ENCODE data around the gene SNX9. TPM values are rescaled to one million over a fixed set of nuclear protein-coding genes. Genes with fewer than 3 reads are reported as not detected.

Gene SNX9
- total and polyA plus RNA-seq, 2 donors (not counting 1 experiment from before 2014, with no cell fraction given): 56.8 to 117 TPM

DNA sequence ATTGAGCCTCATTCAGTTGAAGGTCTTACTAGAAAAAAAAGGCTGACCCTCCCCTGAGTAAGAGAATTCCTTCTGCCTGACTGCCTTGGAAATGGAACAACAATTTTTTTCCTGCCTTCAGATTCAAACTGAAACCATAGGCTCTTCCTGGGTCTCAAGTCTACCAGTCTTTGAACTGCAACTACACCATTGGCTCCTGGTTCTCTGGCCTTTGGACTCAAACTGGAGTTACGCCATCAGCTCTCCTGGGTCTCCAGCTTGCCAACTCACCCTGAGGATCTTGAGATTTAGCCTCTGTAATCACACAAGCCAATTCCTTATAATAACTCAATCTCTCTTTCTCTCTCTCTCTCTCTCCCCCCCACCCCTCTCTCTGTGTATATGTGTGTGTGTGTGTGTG, 36.0 kb upstream of the SNX9 start:
- H3K36me3 ChIP-seq (ENCODE audit: control insufficient read depth, insufficient read depth, low read length): no peaks in the 10 kb centered on the region
- no peaks in the 10 kb centered on the region for H3K9me3 ChIP-seq (ENCODE audit: control insufficient read depth, insufficient read depth, low read depth, low read length)
- H3K9ac ChIP-seq (ENCODE audit: insufficient read depth, low read length): no peak overlapping the region
- H3K4me2 ChIP-seq (ENCODE audit: extremely low read depth, insufficient read depth, low read length): no peak overlapping the region
- no peaks in the 10 kb centered on the region for H3K79me2 ChIP-seq (ENCODE audit: control insufficient read depth, insufficient read depth, low read length)
- H3K27ac ChIP-seq (ENCODE audit: insufficient read depth, low read length): no peak overlapping the region
- peak in 1 of 2 donors; percentile 11 for DNase-seq (ENCODE audit: low read depth in 2 of 2)
- H2AFZ ChIP-seq (ENCODE audit: low read length): no peak overlapping the region
- H4K20me1 ChIP-seq (ENCODE audit: control insufficient read depth, extremely low read depth, insufficient read depth, low read length): no peaks in the 10 kb centered on the region
- no peaks in the 10 kb centered on the region for H3K27me3 ChIP-seq (ENCODE audit: control insufficient read depth, insufficient read depth, low read length)
- TF ChIP-seq, protein P1, sequence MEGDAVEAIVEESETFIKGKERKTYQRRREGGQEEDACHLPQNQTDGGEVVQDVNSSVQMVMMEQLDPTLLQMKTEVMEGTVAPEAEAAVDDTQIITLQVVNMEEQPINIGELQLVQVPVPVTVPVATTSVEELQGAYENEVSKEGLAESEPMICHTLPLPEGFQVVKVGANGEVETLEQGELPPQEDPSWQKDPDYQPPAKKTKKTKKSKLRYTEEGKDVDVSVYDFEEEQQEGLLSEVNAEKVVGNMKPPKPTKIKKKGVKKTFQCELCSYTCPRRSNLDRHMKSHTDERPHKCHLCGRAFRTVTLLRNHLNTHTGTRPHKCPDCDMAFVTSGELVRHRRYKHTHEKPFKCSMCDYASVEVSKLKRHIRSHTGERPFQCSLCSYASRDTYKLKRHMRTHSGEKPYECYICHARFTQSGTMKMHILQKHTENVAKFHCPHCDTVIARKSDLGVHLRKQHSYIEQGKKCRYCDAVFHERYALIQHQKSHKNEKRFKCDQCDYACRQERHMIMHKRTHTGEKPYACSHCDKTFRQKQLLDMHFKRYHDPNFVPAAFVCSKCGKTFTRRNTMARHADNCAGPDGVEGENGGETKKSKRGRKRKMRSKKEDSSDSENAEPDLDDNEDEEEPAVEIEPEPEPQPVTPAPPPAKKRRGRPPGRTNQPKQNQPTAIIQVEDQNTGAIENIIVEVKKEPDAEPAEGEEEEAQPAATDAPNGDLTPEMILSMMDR (conservative IDR thresholded peaks at IDR 0.05 in 1 of 2, IDR thresholded peaks at IDR 0.05 in 1 of 2; ENCODE audit: low read depth in 1 of 2, low read length in 2 of 2): no peak
- no peaks in the 10 kb centered on the region for H3K4me1 ChIP-seq (ENCODE audit: control insufficient read depth, extremely low read depth, insufficient read depth, low read length)
- no peak overlapping the region for H3K4me3 ChIP-seq (replicated peaks in 1 of 4; ENCODE audit: control extremely low read depth in 1 of 4, insufficient read depth in 1 of 4, low read depth in 3 of 4, low read length in 4 of 4)

- no peak overlapping the region for H3K9ac ChIP-seq (ENCODE audit: insufficient read depth, low read length)
- H3K4me2 ChIP-seq (ENCODE audit: extremely low read depth, insufficient read depth, low read length): no peak overlapping the region
- no peak overlapping the region for H3K27ac ChIP-seq (ENCODE audit: insufficient read depth, low read length)
- no peaks in the 10 kb centered on the region for H4K20me1 ChIP-seq (ENCODE audit: control insufficient read depth, extremely low read depth, insufficient read depth, low read length)
- H3K4me1 ChIP-seq (ENCODE audit: control insufficient read depth, extremely low read depth, insufficient read depth, low read length): no peaks in the 10 kb centered on the region
- H3K9me3 ChIP-seq (ENCODE audit: control insufficient read depth, insufficient read depth, low read depth, low read length): no peaks in the 10 kb centered on the region
- H3K79me2 ChIP-seq (ENCODE audit: control insufficient read depth, insufficient read depth, low read length): no peaks in the 10 kb centered on the region
- no peaks in the 10 kb centered on the region for H3K36me3 ChIP-seq (ENCODE audit: control insufficient read depth, insufficient read depth, low read length)
- no peaks in the 10 kb centered on the region for H3K27me3 ChIP-seq (ENCODE audit: control insufficient read depth, insufficient read depth, low read length)
- H2AFZ ChIP-seq (ENCODE audit: low read length): no peak overlapping the region
- TF ChIP-seq, protein P1 (conservative IDR thresholded peaks at IDR 0.05 in 1 of 2, IDR thresholded peaks at IDR 0.05 in 1 of 2; ENCODE audit: low read depth in 1 of 2, low read length in 2 of 2): no peak
- TF ChIP-seq EZH2 (IDR thresholded peaks at IDR 0.05; ENCODE audit: low read length, missing control alignments): no peak
- DNase-seq (ENCODE audit: low read depth in 2 of 2): no peak
- no peak overlapping the region for H3K4me3 ChIP-seq (replicated peaks in 1 of 4; ENCODE audit: control extremely low read depth in 1 of 4, insufficient read depth in 1 of 4, low read depth in 3 of 4, low read length in 4 of 4)
These were observed 34.9 kb upstream of the SNX9 start for GRCh38 chr6:157788180-157788579.

DNA sequence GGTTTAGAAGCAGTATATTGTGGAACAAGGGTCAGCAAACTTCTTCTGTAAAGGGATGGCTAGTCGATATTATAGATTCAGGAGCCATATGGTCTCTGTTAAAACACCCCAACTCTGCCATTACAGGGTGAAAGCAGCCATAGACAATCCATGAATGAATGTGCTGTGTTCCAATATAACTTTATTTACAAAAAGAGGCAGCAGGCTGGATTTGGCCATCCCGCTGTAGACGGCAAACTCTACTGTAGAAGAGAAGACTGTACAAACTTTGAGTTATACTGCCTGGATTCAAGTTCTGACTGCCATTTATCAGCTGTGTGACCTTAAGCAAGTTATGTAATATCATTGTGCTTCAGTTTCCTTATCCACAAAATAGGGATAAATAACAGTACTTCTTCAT, 33.7 kb upstream of the SNX9 start:
- H2AFZ ChIP-seq (ENCODE audit: low read length): no peak overlapping the region
- H3K79me2 ChIP-seq (ENCODE audit: control insufficient read depth, insufficient read depth, low read length): no peaks in the 10 kb centered on the region
- H3K27ac ChIP-seq (ENCODE audit: insufficient read depth, low read length): no peak overlapping the region
- no peaks in the 10 kb centered on the region for H3K9me3 ChIP-seq (ENCODE audit: control insufficient read depth, insufficient read depth, low read depth, low read length)
- no peak overlapping the region for H3K4me3 ChIP-seq (replicated peaks in 1 of 4; ENCODE audit: control extremely low read depth in 1 of 4, insufficient read depth in 1 of 4, low read depth in 3 of 4, low read length in 4 of 4)
- H3K27me3 ChIP-seq (ENCODE audit: control insufficient read depth, insufficient read depth, low read length): no peaks in the 10 kb centered on the region
- H3K36me3 ChIP-seq (ENCODE audit: control insufficient read depth, insufficient read depth, low read length): no peaks in the 10 kb centered on the region
- H4K20me1 ChIP-seq (ENCODE audit: control insufficient read depth, extremely low read depth, insufficient read depth, low read length): no peaks in the 10 kb centered on the region
- TF ChIP-seq, protein P1 (conservative IDR thresholded peaks at IDR 0.05 in 1 of 2, IDR thresholded peaks at IDR 0.05 in 1 of 2; ENCODE audit: low read depth in 1 of 2, low read length in 2 of 2): no peak
- no peak for TF ChIP-seq EZH2 (IDR thresholded peaks at IDR 0.05; ENCODE audit: low read length, missing control alignments)
- H3K4me1 ChIP-seq (ENCODE audit: control insufficient read depth, extremely low read depth, insufficient read depth, low read length): no peaks in the 10 kb centered on the region
- H3K9ac ChIP-seq (ENCODE audit: insufficient read depth, low read length): no peak overlapping the region
- no peak for DNase-seq (ENCODE audit: low read depth in 2 of 2)
- no peak overlapping the region for H3K4me2 ChIP-seq (ENCODE audit: extremely low read depth, insufficient read depth, low read length)

Measured in fibroblast of lung (primary cell).